SK-N-SH treated with all-trans-retinoic acid at 6 μM for 48 hours (cell line): ENCODE results near the gene ARHGEF16.

Source experiments
- ARNTL ChIP-seq: fragments of 450-650 bp; formaldehyde crosslinking; IDR thresholded peaks from 2 replicates; pipeline ENCODE4 v1.5.0; 2020; ENCODE audit warnings: low read depth, mild to moderate bottlenecking, moderate library complexity, borderline replicate concordance
- GLIS3 ChIP-seq: fragments of 250-450 bp; sonication (Bioruptor Pico); IDR thresholded peaks from 2 replicates; pipeline ENCODE4 v1.5.0; 2020; ENCODE audit warnings: mild to moderate bottlenecking, moderate library complexity
- PATZ1 ChIP-seq: fragments of 250-450 bp; sonication (Bioruptor Pico); IDR thresholded peaks from 2 replicates; pipeline ENCODE4 v1.8.0; 2020; ENCODE audit warnings: mild to moderate bottlenecking, moderate library complexity, borderline replicate concordance
- SNAI2 ChIP-seq: fragments of 250-450 bp; sonication (Bioruptor Pico); IDR thresholded peaks from 2 replicates; pipeline ENCODE4 v1.5.0; 2020; ENCODE audit warnings: mild to moderate bottlenecking, moderate library complexity
- TOX ChIP-seq: fragments of 250-450 bp; sonication (Bioruptor Pico); IDR thresholded peaks from 2 replicates; pipeline ENCODE4 v1.8.0; 2021; ENCODE audit warnings: mild to moderate bottlenecking, moderate library complexity, borderline replicate concordance
- ZC3H10 ChIP-seq: fragments of 250-450 bp; sonication (Bioruptor Pico); IDR thresholded peaks from 2 replicates; pipeline ENCODE4 v1.5.1; 2021; ENCODE audit warnings: mild to moderate bottlenecking, moderate library complexity
- ZFP30 ChIP-seq: fragments of 450-650 bp; formaldehyde crosslinking; IDR thresholded peaks from 2 replicates; pipeline ENCODE4 v1.5.0; 2022; ENCODE audit warnings: mild to moderate bottlenecking, moderate library complexity
- ZNF70 ChIP-seq: fragments of 450-650 bp; formaldehyde crosslinking; IDR thresholded peaks from 2 replicates; pipeline ENCODE4 v1.5.0; 2020; ENCODE audit warnings: mild to moderate bottlenecking, moderate library complexity
- ZNF8 ChIP-seq: fragments of 450-650 bp; formaldehyde crosslinking; IDR thresholded peaks from 2 replicates; pipeline ENCODE4 v1.5.0; 2020; ENCODE audit warnings: mild to moderate bottlenecking, moderate library complexity
- TF ChIP-seq, protein P1 (sequence below): fragments of 250-450 bp; sonication (Bioruptor Pico); IDR thresholded peaks from 2 replicates; pipeline ENCODE4 v1.5.1; 2020; ENCODE audit warnings: low read depth, mild to moderate bottlenecking, moderate library complexity

DNA sequence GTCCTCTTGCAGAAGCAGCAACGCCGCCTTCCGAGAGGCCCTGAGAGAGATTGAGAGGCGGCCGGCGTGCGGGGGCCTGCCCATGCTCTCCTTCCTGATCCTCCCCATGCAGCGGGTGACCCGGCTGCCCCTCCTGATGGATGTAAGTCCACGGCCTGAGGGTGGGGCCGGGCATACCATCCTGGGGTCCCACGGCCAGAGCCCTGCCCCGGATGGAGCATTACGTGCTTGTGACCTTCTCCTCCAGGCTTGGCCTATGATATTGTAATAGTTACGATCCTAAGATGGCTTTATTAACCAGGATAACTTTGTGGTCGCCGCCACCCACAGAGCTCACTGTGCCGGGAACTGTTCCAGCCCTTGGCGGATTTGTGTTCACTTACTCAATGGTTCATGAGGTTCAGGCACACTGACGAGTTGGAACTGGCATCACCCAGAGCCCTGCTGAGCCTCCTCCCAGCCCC lies 18.9 kb downstream of the ARHGEF16 start:
- no peak for TF ChIP-seq ZFP30 (CRISPR knock-in tag)
- TF ChIP-seq PATZ1 (CRISPR knock-in tag) = no peak
- no peak for TF ChIP-seq ZNF8 (CRISPR knock-in tag)
- no peak for TF ChIP-seq TOX (CRISPR knock-in tag)
- no peak for TF ChIP-seq GLIS3 (CRISPR knock-in tag)
- TF ChIP-seq SNAI2 (CRISPR knock-in tag) = no peak
- TF ChIP-seq ARNTL (CRISPR knock-in tag) = no peak
- no peak for TF ChIP-seq ZC3H10 (CRISPR knock-in tag)
- TF ChIP-seq ZNF70 (CRISPR knock-in tag) = no peak
- TF ChIP-seq, protein P1, sequence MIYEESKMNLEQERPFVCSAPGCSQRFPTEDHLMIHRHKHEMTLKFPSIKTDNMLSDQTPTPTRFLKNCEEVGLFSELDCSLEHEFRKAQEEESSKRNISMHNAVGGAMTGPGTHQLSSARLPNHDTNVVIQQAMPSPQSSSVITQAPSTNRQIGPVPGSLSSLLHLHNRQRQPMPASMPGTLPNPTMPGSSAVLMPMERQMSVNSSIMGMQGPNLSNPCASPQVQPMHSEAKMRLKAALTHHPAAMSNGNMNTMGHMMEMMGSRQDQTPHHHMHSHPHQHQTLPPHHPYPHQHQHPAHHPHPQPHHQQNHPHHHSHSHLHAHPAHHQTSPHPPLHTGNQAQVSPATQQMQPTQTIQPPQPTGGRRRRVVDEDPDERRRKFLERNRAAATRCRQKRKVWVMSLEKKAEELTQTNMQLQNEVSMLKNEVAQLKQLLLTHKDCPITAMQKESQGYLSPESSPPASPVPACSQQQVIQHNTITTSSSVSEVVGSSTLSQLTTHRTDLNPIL (CRISPR knock-in tag) = no peak
